Stimulated activated CD8-positive, alpha-beta memory T cell treated with anti-CD3 and anti-CD28 coated beads, Interleukin-4, amount 100 ng/mL, for 48 hours (primary cell): ENCODE data around the gene BEX3.
"Not testable (repeated sequence)": the region's sequence is repeated elsewhere in the genome, so short reads cannot be mapped to it uniquely, and the experiment has no call there.

Experiments
- DNase-seq: peaks from one replicate; pipeline ENCODE4 v3.0.0-alpha.2; 2020

BEX3 gene

DNA sequence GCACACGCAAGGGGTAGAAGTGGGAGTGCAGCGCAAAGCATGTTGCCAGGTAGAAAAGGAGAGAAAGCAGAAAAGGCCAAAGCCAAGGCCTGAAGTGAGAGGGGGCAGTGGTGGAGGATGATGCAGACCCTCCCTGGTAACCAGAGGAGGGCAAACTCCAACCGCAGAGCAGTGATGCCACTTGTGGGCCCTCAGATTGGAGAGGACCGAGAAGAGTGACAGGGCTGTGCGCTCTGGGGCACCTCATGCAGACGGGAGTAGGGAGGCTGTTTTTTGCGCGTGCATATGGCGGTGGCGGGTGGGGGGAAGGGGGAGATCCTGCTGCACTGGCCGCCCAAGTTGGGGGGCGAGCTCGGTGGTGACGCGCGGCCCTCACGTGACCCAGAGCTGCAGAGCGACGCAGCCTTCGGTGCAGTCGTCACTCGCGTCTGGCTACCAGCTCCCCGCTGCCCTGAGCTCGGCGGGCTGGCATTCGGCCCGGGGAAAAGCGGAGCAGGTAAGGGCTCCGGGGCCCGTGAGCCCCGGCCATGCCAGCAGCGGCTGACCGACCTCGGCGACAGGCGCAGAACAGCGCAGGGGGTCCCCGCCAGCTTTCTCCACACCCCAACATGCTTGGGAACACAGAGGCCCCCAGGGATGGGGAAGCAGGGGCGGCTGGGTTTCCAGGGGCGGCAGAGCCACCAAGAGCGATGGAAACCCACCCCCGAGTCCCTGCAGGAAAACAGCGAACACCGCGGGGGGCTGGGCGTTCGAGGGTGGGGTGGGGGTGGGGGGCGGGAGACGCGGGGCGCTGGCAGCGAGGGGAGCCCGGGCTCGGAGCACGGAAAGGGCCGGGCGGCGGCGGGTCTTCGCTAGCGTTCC is at the start of gene BEX3:
TSS of gene BEX3 (plus strand) at position 421 of the 861 bp plus-strand sequence. CDS start 984 bp downstream, outside the sequence.
- peak; percentile 47 for DNase-seq

DNA sequence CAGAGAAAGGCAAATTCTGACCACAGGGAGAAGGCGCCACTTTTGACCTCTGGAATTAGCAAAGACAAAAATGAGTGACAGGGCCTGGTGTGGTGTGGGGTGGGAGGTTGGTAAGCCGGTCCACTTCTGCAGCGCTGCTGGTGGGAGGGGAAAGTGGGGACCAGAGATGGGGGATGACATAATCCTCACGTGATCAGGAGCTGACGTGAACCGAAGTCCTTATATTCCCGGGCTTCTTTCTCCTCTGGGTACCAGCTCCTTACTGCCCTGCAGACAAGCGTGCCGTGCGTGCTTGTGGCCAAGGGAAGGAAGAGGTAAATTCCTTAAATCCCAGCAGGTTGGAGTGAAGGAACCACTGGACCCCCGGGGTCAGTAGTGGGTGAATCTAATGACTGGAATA is 46.3 kb upstream of the BEX3 start, which contains the start of gene TCEAL7:
TSS of gene TCEAL7 (plus strand) at position 249 of the 400 bp plus-strand sequence. CDS start 1,165 bp downstream, outside the sequence.
- DNase-seq: no peak

DNA sequence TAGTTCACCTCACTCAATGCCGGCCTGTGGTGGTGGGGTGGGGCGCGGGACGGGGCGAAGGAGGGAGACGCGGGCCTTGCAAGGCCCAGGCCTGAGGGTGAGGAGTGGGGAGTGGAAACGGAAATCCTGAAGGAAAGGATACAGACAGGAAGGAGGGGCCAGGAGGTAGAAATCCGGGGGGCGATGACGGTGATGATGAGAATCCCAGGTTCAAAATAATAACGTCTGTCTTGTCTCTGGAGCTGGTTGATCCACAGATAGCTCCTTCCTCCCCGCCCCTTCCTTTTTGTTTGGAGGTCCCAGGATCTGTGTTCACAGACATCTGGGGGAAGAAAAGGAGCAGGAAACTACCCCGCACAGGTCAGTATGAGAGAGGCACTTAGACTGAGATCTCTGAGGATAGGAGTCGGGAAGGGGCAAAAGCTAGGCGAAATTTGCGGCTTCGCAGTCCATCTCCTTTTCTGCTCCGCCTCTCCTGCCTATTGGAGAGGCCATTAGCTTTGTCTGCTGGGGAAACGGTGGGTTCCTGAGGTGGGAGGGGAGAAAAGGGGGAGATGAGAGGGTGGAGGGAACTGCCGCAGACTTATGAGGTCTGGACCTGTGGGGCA is 45.6 kb upstream of the BEX3 start:
- DNase-seq: no peak

DNA sequence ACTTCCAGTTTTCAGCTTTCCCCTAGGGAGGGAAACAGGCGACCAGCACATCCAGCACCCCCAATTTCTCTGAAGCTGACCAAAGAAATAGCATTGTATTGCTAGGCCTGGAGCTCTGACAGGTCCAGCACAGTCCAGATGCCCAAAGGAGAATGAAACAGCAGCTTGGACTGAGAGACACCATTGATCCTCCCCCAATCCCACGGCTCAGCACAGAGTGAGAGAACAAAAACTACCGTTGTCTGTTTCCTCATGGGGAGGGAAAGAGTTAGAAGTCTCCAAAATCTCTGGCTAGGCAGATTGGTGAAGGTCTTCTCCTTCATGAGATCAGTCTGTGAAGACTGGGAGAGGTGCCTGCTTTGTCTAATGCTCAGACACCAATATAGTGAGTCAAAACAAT is 37.7 kb upstream of the BEX3 start:
- no peak for DNase-seq

DNA sequence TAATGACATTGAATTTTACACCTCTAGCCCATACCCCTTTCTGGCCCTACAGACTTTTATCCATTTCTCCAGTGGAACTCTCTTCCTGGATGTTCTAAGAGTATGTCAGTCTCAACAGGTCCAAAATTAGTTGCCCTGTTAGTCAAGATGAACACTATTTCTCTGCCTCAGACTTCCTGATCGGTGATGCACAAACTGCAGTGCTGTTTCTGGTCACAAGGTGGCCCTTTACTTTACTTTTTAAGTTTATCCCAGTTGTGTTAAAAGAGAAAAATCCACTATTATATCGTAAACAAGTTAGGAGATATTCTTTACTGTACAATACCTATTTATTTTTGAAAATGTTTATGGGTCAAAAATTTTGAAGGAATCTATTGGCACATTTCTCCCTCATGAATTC is 33.2 kb upstream of the BEX3 start:
- peak; percentile 51 for DNase-seq

DNA sequence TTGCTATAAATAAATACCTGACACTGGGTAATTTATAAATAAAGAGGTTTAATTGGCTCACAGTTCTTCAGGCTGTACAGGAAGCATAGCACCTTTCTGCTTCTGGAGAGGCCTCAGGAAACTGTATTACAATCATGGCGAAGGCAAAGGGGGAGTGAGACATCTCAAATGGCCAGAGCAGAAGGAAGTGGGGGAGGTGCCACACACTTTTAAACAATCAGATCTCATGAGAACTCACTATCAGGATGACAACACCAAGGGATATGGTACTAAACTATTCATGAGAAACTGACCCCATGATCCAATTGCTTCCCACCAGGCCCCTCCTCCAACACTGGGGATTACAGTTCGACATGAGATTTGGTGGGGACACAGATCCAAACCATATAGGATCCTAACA is 31.7 kb upstream of the BEX3 start:
- no peak for DNase-seq

DNA sequence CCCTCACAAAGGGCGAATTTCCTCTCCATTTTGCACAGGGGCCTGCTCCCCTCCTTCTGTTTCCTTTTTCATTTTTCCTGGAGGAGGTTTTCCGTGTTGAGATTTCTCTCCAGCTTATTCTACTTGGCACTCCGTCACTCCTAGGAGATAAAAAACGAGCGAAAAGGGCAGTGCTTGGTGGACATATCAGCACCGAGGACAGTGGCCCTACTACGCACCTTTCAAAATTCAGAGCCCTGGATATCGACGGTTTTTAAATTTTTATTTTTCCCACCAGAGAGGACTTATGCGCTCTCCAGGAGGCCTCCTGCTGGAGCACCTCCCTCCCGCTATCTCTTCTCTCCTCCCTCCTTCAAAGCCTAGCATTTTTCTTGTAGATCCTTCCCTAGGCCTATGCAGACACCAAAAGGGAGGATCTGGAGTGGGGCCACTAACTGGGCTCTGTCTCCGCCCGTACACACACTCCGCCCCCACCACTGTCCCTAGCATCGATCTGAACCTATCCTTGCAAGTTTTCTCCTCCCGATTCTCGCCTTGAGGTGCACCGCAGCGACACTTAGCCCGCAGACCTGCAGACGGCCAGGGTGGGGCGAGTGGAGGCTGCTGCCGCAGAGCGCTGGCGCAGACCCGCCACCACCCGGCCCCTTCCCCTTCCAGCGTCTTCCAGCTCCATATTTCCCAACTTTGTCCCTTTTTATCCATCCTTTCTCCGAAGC is 28.5 kb upstream of the BEX3 start:
- DNase-seq: no peak

DNA sequence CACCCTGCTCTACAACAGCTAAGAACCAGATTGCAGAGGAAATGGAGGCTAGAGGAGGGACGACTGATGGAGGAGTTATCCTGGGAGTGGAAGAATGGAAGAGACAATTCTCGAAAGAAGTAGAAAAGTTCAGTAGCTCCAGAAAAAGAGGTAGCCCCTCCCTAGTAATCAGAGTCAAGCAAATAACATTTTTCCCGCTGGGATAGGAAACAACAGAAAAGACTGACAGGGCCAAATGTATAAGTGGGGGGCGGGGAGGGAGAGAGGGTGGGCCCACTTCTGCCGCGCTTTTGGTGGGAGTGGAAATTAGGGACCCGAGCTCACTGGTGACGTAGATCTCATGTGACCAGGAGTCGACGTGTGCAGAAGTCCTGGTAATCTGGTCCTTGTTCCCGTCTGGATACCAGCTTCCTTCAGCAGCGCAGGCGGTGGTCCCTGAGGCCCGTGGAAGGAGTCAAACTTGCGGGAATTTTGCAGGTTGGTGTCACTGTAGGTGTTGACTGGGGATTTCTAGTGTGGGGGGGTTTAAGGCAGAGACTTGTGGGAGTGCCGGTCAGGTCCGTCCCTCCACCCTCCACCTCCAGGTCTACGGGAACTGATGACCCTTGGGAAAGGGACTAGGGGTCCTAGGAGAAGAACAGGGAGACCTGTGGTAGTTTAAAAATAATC is 20.1 kb upstream of the BEX3 start, which contains the start of gene TCEAL9:
TSS of gene TCEAL9 (plus strand) at position 377 of the 669 bp plus-strand sequence. CDS start 1,179 bp downstream, outside the sequence.
- DNase-seq: peak; percentile 22

DNA sequence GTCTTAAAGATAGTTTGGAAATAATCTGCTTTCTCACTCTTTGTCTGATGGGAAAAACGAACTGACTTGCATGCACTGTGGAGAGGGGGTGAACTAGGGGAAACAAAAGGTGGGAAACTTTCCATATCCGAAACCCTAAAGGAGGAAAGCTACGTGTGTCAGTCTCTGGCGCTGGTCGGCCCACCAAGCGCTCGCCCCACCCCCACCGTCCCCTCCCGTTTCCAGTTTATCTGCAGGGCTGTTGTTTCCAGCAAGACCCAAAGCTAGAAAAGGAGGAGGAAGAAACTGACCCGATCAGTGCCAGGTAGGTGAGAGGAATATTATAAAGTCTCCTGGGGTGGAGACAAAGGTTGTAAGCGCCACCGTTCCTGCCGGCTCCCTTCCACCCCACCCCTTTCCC is 19.5 kb upstream of the BEX3 start:
- no peak for DNase-seq

DNA sequence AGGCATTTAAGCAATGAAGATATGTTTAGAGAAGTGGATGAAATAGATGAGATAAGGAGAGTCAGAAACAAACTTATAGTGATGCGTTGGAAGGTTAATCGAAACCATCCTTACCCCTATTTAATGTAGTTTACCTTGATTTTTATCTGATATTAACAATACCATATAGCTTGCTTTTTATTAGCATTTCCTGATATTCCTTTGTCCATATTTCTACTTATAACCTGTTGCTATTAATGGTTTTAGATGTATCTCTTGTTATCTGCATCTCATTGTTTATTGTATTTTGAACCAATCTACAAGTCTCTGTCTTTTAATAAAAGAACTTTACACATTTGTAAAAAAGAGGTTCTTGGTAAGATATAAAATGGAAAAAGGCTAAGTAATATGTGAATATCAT is 18.5 kb upstream of the BEX3 start:
- no peak for DNase-seq

DNA sequence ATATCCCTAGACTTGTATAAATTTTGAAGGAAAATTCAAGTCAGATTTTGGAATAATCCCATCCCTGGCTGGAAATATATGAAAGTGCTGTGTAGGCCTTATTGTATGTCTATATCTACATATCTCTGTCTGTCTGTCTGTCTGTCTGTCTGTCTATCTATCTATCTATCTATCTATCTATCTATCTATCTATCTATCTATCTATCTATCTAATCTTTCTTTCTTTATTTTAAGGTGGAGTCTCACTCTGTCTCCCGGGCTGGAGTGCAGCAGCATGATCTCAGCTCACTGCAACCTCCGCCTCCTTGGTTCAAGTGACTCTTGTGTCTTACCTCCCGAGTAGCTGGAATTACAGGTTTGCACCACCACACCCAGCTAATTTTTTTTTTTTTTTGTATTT is 16.7 kb upstream of the BEX3 start:
- not testable (repeated sequence) for DNase-seq

DNA sequence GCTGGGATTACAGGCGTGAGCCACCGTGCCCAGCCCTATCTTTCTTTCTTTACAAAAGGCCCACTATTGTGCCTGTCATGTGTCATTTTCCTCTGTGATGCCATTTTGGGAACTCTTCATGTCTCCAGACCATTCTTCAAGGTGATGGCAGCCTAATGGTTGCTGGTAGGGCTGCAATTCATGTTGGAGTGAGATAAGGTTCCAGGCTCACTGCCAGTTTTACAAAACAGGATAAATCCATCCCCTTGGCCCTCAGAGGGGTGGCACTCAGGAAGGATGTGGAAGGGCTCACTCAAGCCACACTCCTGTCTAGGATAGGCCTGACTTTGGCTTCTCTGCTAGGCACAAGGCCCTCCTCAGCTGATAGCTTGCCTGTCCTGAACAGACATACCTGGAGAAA is 16.2 kb upstream of the BEX3 start:
- no peak for DNase-seq

DNA sequence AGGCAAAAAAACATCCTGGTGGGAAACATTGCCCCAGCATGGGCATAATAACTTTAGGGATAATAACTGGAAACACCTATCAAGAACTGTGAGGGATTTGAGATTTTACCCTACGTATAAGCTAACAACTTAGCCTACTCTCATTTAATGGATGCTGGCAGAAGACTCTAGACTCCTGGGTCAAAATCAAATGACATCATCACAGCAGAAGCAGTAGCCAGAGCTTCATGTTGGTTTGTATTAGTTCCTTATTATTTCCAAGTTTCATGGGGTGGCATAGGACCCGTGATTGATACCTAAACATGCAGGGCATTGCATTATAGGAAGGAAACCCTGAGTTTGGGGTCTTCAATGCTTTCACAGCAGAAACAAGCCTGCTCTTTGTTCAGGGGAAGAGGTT is 15.4 kb upstream of the BEX3 start:
- DNase-seq: no peak

DNA sequence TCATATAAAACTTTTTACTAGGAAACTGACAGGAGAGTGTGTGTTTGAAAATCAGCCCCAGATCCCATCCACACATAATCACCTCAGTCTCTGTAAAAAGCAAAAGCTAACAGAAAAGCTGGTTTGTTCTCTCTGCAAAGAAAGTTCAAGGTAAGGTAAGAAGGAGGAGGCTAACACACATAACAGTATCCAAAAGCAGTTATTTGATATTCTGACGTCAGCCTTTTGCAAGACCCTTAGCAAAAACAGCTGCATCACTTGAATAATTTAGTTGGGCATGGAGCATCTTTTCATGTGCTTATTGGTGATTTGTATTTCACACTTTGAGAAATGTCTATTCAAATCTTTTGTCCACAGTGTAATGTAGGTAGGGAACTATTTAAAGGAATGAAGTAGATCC is 14.5 kb upstream of the BEX3 start:
- no peak for DNase-seq

DNA sequence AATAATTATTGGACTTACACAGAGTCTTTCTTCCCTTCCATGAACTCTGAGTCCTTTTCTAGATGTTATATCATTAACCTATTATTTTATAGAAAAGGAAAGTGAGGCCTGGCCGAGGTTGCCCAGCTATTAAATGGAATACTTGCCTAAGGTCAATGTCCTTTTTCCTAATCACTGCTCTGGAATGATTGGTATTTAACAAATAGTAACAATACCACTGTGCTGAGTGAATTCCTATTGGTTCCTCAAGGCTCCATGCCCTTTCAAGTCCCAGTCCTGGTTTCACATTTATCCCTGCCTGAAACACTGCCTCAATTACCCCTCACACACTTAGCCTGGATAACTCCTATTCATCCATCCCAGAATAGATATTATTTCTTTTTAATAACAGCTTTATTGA is 13.9 kb upstream of the BEX3 start:
- no peak for DNase-seq

DNA sequence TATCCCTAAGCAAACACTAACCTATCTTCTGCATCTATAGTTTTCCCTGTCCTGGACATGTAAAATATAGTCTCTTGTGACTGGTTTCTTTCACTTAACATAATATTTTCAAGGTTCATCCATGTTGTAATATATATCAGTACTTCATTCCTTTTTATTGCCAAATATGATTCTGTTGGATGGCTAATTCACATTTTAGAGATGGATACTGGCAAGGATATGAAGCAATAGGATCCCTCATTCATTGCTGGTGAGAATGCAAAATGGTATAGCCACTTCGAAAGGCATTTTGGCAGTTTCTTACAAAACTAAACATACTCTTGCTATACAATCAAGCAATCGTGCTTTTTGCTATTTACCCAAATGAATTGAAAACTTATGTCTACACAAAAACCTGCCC is 13.3 kb upstream of the BEX3 start:
- no peak for DNase-seq

DNA sequence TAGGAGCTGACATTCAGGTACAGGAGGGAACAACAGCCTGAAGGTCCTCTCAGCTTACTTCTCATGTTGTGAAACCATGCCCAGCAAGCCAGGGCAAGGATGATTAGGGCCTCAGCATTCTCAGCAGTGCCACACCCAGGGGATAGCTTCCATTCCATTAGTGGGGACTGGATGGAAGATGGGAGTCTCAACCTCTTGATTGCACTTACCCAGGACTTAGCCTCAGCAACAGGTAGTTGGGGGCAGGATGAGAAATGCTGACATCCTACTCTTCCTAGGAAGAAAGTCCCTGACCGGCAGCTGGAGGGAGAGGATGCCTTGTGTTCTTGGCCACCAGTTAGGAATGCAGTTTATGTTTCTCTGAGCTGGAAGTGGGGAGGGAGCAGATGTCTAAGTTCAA is 8.8 kb upstream of the BEX3 start:
- no peak for DNase-seq

DNA sequence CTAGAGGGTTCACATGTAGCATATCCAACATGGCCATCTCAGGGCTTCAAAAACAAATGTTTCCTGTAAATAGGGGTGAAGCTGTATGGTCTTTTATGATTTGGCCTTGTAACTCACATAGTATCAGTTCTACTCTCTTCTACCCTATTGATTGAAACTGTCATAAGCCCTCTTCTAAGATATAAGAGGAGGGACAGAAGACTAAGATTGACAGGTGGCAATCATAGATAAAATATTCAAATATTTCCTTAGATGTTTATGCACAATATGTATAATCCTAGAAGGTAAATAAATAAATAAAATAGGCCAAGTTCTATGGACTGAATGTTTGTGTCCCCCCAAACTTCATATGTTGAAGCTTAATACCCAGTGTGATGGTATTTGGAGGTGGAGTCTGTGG is 6.9 kb upstream of the BEX3 start:
- no peak for DNase-seq

DNA sequence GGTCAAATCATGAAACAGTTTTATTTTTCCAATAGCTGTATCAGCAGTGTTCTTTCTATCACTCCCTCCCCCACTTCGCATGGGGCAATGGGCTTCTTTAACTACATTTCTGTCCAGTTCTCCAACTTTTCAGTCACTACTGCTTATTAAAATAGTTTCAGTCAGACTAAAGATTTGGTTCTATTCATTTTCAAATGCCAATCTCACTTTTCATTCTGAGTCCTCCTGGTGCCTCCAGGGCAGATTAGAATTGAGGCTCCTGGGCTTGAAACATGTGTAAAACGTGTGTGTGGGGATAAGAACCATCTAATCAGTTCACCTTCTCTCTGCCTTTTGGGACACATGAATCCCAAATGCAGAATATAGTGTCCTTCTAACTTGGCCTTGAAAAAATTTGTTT is 3.5 kb upstream of the BEX3 start:
- DNase-seq: no peak

DNA sequence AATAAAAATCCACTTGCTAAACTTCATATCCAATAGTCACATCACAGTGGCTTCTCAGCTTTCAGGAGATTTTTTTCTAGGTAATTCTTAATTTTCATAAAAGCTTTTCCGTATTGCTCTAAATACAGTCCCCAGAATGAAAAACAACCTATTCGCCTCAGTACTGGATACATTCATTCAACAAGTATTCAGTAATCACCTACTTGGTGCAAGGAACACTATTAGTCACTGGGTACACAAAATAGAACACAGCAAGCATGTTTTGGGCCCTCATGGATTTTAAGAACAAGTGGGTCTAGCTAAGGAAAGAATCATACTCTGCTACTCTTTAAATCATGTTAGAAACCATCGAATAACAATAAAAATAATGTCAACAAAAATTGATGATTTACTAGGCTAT is 2.8 kb upstream of the BEX3 start:
- no peak for DNase-seq

DNA sequence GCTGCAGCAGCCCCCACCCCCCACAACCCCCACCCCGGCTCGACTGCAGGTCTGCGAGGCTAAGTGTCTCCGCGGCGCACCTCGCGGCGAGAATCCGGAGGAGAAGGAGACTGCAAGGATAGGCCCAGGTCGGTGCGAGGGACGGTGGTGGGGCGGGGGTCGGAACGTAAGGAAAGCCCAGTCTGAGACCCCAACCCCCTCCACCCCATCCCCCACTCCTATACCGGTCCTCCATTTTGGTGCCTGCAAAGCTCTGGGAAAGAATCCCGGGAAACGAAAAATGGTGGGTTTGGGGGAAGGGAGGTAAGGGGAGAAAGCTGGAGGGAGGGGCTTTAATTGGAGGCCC is 614 bp downstream of the BEX3 start:
- no peak for DNase-seq

DNA sequence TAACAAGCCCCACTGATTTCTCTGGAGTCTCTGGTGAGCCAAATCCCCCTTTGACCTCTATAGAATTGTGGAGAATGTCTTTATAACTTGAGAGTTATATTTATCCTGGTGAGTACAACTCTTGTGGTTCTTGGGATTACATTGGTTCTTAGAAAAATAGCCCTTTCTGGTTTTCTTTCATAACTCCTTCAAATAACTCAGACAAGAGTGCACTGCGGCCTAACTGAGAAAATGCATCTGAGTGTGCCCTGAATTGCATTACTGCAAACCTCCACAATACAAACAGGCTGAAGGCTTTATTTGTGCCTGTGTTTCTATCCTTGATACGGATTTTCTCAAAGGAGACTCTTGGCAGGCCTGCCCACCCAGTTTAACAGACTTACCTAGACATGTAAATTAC is 2.7 kb downstream of the BEX3 start:
- DNase-seq: no peak

DNA sequence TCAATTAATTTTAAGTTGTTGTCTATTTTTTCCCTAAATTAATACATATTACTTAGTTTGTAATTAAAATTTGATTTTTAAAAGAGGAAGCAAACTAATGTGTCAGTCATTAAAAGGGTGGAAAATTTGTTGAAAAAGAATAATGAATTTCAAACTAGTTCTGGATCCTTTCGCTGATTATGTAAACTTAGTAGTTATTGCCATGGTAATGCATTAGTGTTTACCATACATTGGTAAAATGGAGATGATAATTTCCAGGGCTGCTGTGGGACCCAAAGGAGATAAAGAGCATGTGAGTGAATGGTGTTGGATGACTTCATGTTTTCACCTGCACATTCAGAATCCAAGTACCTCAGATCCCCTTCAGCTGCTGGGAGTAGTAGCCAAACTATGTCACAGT is 6.5 kb downstream of the BEX3 start:
- DNase-seq: no peak
